Loucy (cell line): ENCODE data around the gene PREX1.

ENCODE experiments used
- H2AFZ ChIP-seq: fragments of 200-600 bp; sonication (generic); 2 replicates; pipeline ENCODE4 v1.6.0; 2016; ENCODE audit warnings: antibody characterized with exemption, mild to moderate bottlenecking, low read length, moderate library complexity
- H3F3A ChIP-seq: fragments of 200-600 bp; 2 replicates; pipeline ENCODE4 v1.6.0; 2016; ENCODE audit warnings: antibody characterized with exemption, low read depth, mild to moderate bottlenecking
- H3K27me3 ChIP-seq: fragments of 200-600 bp; sonication (generic); 2 replicates; pipeline ENCODE4 v1.6.1; 2014; ENCODE audit warnings: low read length, mild to moderate bottlenecking; ENCODE audit not compliant: insufficient read depth, poor library complexity, severe bottlenecking
- H3K36me3 ChIP-seq: fragments of 200-600 bp; sonication (generic); 2 replicates; pipeline ENCODE4 v1.6.1; 2016; ENCODE audit warnings: low read length; ENCODE audit not compliant: insufficient read depth
- H3K4me1 ChIP-seq: fragments of 200-600 bp; sonication (generic); 2 replicates; pipeline ENCODE4 v1.5.1; 2014; ENCODE audit warnings: low read length, mild to moderate bottlenecking; ENCODE audit not compliant: insufficient read depth, poor library complexity, severe bottlenecking
- H3K4me2 ChIP-seq: fragments of 200-600 bp; sonication (generic); 2 replicates; pipeline ENCODE4 v1.6.0; 2014; ENCODE audit warnings: antibody characterized with exemption, low read length, low read depth, mild to moderate bottlenecking; ENCODE audit not compliant: poor library complexity, severe bottlenecking
- H3K4me3 ChIP-seq: fragments of 200-600 bp; sonication (generic); 2 replicates; pipeline ENCODE4 v1.5.1; 2014; ENCODE audit warnings: low read length, mild to moderate bottlenecking, mixed read lengths; ENCODE audit not compliant: poor library complexity, severe bottlenecking
- H3K79me2 ChIP-seq: fragments of 200-600 bp; sonication (generic); 2 replicates; pipeline ENCODE4 v1.6.1; 2014; ENCODE audit warnings: low read length; ENCODE audit not compliant: insufficient read depth
- H3K9ac ChIP-seq: fragments of 200-600 bp; sonication (generic); 2 replicates; pipeline ENCODE4 v1.6.0; 2014; ENCODE audit warnings: mild to moderate bottlenecking, low read depth, low read length, moderate library complexity; ENCODE audit not compliant: poor library complexity, severe bottlenecking
- H3K9me2 ChIP-seq: fragments of 200-600 bp; sonication (generic); replicated peaks from 2 replicates; pipeline ENCODE4 v1.6.1; 2016; ENCODE audit warnings: low read depth, low read length, mixed read lengths
- H3K9me3 ChIP-seq: fragments of 200-600 bp; sonication (generic); 2 replicates; pipeline ENCODE4 v1.6.1; 2014; ENCODE audit warnings: mild to moderate bottlenecking, antibody characterized with exemption, low read length, low read depth; ENCODE audit not compliant: insufficient read depth
- H4K20me1 ChIP-seq: fragments of 200-600 bp; sonication (generic); 2 replicates; pipeline ENCODE4 v1.6.0; 2014; ENCODE audit warnings: antibody characterized with exemption, low read length, mild to moderate bottlenecking; ENCODE audit not compliant: insufficient read depth, poor library complexity, severe bottlenecking
- EZH2phosphoT487 ChIP-seq: fragments of 200-600 bp; IDR thresholded peaks from 2 replicates; pipeline ENCODE4 v1.6.1; 2018; ENCODE audit warnings: antibody characterized with exemption, mild to moderate bottlenecking, moderate library complexity, borderline replicate concordance
- TF ChIP-seq, protein P1 (sequence below): fragments of 200-600 bp; sonication (generic); conservative IDR thresholded peaks from 2 replicates; pipeline ENCODE4 v1.5.1; 2014; ENCODE audit warnings: mild to moderate bottlenecking, antibody characterized with exemption, low read length

PREX1 gene

DNA sequence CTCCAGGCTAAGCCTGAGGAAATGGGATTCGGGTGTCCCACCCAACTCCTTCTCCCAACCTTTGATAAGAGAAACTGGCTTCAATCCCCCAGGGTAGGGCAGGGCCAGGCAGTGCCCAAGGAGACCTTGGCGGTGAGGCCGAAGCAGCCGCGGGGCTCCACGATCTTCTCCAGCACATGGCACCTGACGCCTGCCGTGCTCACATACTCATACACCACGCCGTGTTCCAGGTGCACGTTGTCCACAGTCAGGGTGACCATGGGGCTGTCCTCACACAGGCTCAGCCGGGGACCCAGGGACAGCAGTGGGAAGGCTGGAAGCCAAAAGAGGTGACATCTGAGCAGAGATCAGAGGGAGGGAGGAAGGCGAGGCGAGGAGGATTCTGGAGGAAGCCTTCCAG is 176.5 kb downstream of the PREX1 start:
- Histone ChIP-seq H3K79me2 (no peaks in the 10 kb centered on the region), H3K9me3 (no peaks in the 10 kb centered on the region), H3K9ac (no peak overlapping the region), H3K4me3 (no peak overlapping the region), H3K4me1 (no peaks in the 10 kb centered on the region), H2AFZ (no peak overlapping the region), H3K27me3 (no peaks in the 10 kb centered on the region), H3K4me2 (no peak overlapping the region), H3K9me2 (no peaks in the 10 kb centered on the region), H4K20me1 (no peaks in the 10 kb centered on the region), H3F3A (no peaks in the 10 kb centered on the region), H3K36me3 (peaks cover 51% of the 10 kb centered on the region; the same call in 1 of the 2 replicates)
- TF ChIP-seq, protein P1, sequence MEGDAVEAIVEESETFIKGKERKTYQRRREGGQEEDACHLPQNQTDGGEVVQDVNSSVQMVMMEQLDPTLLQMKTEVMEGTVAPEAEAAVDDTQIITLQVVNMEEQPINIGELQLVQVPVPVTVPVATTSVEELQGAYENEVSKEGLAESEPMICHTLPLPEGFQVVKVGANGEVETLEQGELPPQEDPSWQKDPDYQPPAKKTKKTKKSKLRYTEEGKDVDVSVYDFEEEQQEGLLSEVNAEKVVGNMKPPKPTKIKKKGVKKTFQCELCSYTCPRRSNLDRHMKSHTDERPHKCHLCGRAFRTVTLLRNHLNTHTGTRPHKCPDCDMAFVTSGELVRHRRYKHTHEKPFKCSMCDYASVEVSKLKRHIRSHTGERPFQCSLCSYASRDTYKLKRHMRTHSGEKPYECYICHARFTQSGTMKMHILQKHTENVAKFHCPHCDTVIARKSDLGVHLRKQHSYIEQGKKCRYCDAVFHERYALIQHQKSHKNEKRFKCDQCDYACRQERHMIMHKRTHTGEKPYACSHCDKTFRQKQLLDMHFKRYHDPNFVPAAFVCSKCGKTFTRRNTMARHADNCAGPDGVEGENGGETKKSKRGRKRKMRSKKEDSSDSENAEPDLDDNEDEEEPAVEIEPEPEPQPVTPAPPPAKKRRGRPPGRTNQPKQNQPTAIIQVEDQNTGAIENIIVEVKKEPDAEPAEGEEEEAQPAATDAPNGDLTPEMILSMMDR: no peak
- TF ChIP-seq EZH2phosphoT487: no peak

DNA sequence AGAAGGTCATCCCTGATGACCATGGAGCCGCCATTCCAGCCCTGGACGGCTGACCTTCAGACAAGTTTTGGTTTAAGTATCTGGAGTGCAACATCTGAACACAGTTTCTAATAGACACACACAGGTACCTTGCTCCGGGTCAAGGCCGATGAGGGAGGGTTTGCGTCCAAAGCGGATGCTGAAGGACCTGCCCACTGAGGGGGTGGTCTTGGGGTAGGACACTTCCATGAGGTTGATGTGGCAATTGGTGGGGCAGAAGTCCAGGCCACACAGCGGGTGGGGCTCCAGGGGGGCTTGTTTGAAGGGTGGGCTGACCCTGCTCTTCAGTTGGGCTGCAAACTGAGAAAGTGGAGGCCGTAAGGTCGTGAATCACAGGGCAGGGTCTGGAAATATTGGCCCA is 177.9 kb downstream of the PREX1 start:
- Histone ChIP-seq H3F3A (no peaks in the 10 kb centered on the region), H3K36me3 (peaks cover 65% of the 10 kb centered on the region; the same call in 1 of the 2 replicates), H3K9me2 (no peaks in the 10 kb centered on the region), H3K27me3 (no peaks in the 10 kb centered on the region), H3K4me1 (no peaks in the 10 kb centered on the region), H3K4me3 (no peak overlapping the region), H3K79me2 (no peaks in the 10 kb centered on the region), H4K20me1 (no peaks in the 10 kb centered on the region), H2AFZ (no peak overlapping the region), H3K9ac (no peak overlapping the region), H3K9me3 (no peaks in the 10 kb centered on the region), H3K4me2 (no peak overlapping the region)
- TF ChIP-seq, protein P1: no peak
- TF ChIP-seq EZH2phosphoT487: no peak

DNA sequence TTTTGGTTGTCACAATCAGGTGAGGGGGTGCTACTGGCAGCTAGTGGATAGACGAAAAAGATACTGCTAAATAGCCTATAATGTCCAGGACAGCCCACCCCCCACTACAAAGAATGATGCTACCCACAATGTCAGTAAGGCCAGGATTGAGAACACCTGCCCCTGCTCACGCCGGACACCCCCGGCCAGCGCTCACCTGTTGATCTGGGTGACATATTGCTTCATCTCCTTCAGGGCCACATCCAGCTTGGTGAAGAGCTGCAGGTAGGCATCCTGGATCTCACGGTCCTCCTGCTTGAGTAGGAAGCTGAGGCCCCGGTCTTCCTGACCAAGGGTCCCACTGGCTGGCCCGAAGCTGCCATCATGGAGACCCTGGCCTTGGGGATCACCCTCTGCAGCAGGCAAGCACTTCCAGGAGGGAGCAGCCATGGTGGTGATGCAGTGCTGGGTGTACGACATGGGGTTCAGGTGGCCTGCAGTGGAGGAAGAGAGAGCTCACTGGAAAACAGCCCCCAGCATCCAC is 178.6 kb downstream of the PREX1 start:
- H3K36me3 ChIP-seq: peaks cover 64% of the 10 kb centered on the region; the same call in 1 of the 2 replicates
- no peaks in the 10 kb centered on the region for H4K20me1 ChIP-seq
- no peaks in the 10 kb centered on the region for H3K79me2 ChIP-seq
- H3K4me3 ChIP-seq: no peak overlapping the region
- H3K9ac ChIP-seq: no peak overlapping the region
- no peak overlapping the region for H2AFZ ChIP-seq
- no peaks in the 10 kb centered on the region for H3F3A ChIP-seq
- H3K9me2 ChIP-seq: no peaks in the 10 kb centered on the region
- no peak overlapping the region for H3K4me2 ChIP-seq
- H3K9me3 ChIP-seq: no peaks in the 10 kb centered on the region
- no peaks in the 10 kb centered on the region for H3K27me3 ChIP-seq
- no peaks in the 10 kb centered on the region for H3K4me1 ChIP-seq
- TF ChIP-seq EZH2phosphoT487: no peak
- TF ChIP-seq, protein P1: no peak
